ENCODE measurements around the gene STAG1.
"Not testable (repeated sequence)": the region's sequence is repeated elsewhere in the genome, so short reads cannot be mapped to it uniquely, and the experiment has no call there.

STAG1 gene

DNA sequence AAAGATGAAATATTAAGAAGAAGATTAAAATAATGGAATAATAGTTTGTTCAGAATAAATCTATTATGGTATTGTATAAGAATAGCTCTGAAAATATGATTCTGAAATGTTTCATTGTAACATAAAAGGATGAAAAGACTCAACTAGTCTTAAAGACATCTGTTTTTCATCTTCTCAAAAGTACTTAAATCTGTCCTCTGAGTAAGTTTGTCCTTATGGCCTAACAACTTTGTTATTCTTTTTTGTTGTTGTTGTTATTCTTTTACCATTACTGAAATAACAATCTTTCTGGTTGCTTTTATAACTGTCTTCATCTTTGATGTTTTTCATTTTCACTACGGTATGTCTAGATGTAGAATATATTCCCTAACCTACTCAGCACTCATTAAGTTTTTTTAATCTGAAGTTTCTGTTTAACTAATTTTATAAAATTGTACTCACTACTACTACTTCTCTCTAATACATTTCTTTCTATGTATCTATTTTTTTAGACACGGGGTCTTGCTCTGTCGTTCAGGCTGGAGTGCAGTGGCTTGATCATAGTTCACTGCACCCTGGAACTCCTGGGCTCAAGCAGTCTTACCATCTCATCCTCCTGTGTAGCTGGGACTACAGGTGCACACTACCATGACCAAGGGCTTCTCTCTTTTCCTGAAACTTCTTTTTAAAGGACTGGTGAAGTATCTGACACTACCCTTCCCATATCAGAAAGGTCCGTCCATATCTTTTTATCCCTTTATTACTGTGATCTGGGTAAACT is 261.4 kb downstream of the STAG1 start:
- DNase-seq = no peak

DNA sequence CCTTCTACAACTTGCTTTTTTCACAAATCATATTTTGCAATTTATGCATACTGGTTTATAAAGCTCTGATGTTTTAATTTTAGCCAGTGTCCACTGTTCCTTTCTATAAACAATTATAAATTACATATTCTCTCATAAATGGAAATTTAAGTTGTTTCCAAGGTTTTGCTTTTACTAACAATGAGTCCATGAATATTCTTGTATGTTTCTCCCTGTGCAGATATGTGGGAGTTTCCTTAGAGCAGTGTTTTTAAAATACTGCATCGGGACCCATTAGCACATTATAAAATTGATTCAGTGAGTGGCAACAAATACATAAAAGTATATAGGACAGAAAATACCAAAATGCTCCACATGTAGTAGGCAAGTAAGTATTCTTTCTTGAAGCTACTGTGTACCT is 266.4 kb downstream of the STAG1 start:
- no peak for DNase-seq

DNA sequence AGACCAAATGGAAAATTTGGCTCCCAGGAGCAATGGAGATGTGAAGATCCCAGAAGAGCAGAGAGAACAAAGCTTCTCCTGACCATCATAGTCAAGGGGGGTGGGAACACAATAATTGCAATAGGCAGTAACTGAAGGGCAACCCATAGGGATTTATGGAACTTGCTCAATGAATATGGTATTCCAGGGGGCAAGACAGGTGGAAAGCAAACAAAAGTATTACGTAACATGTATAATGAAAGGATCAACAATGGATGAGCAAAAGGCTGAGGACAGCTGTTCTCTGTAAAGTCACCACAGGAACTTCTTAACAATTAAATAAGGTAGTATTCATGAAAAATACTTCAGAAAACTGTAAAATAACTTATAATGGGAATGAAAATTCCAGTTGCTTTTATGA is 275.9 kb downstream of the STAG1 start:
- no peak for DNase-seq

DNA sequence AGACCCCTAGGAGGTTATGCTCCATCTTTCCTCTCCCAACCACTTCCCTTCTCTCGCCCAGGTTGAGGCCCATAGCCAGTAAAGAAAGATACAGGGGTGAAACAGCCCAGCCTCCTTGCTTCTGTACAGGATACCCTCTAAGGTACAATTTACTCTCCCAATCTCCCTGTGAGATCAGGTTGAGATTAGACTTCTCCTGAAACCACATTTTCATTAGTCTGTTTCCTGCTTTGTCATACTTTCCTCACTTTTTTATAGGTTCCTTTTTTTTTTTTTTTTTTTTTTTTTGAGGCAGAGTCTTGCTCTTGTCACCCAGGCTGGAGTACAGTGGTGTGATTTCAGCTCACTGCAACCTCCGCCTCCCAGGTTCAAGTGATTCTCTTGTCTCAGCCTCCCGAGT is 277.3 kb downstream of the STAG1 start:
- DNase-seq = not testable (repeated sequence)

DNA sequence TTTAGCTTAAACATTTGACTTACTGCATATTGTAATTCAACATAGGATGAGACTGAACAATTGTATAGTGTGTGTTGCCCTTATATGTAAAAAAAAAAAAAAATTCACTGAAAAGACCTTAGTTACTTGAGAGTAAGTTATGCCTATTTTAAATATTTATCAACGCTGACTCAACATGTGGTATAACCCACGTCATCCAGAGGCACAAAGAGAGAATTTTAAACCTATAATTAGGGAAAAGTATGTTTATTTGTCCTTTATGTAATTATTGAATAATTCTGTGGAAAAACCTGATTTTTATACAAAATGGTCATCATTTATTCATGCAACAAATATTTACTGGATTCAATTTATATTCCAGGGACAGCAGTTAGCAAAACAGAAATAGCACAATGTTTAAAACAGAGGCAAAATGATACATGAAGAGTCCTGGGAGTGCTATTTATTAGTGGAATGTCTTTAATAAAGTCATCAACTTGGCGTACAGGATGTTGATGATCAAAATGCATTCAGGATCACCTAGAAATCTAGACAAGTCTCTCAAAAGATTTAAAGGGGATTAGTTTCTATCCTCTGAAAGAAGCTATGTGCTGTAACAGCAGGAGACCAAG is 278.4 kb downstream of the STAG1 start:
- no peak for DNase-seq

DNA sequence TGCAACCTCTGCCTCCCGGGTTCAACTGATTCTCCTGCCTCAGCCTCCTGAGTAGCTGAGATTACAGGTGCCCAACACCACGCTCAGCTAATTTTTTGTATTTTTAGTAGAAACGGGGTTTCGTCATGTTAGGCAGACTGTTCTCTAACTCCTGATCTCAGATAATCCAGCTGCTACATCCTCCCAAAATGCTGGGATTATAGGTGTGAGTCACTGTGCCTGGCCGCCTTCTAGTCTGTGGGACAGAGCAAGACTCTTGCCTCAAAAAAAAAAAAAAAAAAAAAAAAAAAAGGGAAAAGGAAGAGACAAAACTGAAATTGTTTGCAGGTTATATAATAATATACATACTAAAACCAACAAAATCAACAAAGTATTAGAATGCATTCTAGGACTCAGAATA is 286.9 kb downstream of the STAG1 start:
- no peak for DNase-seq

DNA sequence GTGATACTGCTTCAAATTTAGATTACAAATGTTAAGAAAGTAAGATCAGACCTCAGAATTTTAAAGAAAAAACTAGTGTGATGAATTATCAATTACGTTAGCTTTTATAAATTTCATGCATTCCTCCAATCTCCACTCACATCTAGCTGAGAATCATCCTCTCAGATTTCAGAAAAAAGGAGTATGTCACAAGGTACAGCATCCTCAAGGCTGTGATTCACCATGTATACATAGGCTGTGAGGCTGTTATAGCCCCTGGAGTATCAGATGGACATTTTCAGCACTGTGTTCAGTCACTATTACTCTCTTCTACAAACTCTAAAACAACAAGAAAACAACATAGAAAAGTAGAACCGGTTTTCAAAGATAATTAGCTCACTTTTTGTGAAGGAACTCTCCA is 287.7 kb downstream of the STAG1 start:
- DNase-seq = no peak

DNA sequence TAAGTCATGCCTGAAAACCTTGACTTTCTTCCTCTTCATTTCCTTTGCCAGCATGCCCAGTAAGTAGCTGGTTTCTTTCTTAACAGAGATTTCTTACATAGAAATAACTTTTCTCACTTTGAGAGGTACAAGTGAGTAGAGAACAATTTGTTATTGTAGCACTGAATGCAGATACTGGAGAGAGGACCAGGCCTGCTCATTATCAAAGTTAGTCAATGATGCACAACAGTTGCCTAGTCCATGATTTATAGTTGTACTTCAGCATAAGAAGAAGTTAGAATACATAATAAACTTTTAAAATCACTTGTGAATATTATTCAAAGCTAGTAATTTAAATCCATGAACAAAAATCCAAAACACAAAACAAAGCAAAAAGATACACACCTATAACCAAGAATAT is 289.0 kb downstream of the STAG1 start:
- no peak for DNase-seq

DNA sequence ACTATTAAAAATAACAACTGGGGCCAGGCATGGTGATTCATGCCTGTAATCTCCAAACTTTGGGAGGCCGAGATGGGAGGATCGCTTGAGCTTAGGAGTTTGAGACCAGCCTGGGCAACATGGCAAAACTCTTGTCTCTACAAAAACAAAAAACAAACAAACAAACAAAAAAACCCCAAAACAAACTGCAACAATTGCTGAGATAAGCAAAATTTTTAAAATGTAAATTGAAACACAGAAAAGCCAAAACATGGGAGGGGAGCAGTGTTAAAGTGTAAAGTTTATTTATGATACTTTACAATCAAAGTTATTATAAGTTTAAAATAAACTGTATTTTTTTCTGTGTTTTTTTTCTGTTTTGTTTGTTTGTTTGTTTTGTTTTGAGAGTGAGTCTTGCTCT is 294.4 kb downstream of the STAG1 start:
- no peak for DNase-seq

DNA sequence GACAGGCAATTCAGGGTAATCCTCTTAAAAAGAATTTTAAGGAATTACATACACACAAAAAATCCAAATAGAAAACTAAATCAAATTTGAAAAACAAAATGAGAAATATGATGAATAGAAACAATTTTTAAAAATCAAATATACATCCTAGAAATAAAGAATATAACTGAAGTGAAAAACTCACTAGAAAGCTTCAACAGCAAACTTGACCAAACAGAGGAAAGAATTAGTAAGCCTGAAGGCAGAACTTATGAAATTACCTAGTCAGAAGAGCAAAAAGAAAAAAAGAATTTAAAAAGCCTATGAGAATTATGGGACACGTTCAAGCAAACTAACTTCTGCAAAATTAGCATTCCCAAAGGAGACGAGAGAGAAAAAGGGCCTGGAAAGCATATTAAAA is 296.0 kb downstream of the STAG1 start:
- DNase-seq = no peak

DNA sequence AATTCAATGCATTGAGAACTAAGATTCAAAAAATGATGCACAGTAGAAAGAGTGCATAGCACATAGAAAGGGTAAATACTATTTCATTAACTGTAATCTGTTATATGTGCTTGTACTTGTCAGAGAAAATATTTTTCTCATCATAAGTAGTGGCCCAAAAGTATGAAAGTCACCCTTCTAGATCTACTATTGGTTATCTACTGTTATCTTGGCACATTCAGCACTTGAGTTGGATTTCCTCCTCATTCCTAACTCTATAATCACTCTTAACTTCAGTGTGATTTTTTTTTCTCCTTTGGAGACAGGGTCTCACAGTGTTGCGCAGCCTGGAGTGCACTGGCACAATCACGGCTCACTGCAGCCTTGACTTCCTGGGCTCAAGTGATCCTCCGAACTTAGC is 307.6 kb downstream of the STAG1 start:
- no peak for DNase-seq

DNA sequence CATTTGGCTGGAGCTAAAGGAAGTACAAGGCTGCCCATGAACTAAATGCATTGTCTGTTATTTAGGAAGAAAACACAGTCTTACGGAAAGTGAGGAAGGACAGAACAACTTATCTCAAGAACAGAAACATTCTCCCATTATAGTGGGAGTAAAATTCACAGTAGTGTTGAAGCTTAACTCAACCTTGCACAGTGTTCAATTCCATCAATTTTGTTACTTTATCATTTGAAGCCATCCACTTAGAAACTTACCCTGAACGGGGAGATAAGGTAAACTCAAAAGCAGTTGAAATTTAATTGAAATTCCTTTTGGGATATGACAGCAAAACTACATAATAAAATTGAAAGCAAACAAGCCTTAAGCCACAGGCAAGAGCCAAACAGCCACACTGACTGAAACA is 315.1 kb downstream of the STAG1 start:
- DNase-seq = no peak

DNA sequence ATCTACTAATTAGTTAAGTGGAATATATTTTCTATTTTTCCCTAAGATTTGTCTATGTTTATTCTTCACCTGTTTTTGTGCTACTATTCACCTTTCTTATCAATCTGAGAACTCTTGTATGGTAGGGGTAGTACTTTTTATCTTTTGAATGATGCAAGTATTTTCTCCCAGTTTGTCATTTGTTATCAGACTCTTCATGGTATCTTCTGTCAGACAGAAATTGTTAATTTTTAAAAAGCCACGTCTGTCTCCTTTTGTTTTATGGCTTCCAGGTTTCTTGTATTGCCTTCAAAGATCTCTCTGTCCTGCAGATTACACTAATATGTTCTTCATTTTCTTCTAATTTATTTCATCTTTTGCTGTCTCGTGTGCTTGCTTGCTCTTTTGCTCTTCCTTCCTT is 317.7 kb downstream of the STAG1 start:
- DNase-seq = no peak

DNA sequence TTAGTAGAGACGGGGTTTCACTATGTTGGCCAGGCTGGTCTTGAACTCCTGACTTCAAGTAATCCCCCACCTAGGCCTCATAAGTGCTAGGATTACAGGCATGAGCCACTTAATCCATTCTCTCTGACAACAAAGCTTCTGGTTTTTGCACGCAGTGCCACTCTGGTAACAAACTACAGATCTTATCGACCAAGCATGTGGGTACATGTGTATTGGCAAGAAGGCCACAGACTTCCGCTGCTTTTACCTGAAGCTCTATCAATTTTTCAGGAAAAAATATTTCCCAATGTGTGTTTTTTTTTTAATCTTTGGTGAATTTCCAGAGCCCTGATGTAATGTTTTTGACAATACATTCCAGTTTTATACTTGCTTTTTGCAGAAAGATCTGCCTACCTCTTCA is 319.5 kb downstream of the STAG1 start:
- no peak for DNase-seq

DNA sequence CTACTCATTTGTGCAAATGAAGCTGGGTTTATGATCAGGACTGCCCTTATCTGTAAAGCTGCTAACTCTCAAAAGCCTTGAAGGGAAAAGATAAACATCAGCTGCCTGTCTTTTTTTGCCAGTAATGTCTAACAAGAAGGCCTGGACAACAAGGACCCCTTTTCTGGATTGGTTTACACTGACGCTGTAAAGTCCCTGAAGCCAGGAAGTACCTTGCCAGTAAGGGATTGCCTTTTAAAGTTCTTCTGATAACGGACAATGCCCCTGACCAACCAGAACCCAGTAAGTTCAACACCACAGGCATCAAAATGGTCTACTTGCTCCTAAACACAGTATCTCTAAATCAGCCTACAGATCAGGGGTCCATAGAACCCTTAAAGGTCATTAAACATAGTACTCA is 324.0 kb downstream of the STAG1 start:
- no peak for DNase-seq

DNA sequence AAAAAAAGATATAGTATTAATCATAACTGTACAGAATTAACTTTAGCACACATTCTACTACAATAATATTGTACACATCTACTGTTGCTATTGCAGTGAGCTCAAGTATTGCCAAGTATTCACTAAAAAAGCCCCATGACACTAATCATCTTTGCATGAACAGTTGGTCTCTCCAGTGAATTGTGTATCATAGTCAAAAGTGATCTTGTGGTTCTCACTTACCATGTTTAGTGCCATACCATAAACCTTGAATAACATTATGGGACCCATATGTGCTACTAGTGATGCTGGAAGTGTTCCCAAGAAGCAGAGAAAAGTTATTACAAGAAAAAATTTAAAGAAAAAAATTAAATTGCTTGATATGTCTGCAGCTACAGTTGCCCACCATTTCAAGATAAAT is 324.9 kb downstream of the STAG1 start:
- DNase-seq = no peak

DNA sequence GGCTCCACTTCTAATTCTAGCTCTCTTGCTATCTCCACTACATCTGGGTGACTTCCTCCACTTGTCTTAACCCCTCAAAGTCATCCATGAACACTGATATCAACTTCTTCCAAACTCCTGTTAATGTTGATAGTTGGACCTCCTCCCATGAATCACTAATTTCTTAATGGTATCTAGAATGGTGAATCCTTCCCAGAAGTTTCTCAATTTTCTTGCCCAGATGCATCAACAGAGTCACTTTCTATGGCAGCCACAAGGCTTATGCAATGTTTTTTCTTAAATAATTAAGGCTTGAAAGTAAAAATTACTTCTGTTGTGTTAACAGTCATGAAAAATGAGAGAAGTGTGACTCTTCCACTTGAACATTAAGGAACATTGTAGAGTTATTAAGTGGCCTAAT is 337.7 kb downstream of the STAG1 start:
- no peak for DNase-seq

DNA sequence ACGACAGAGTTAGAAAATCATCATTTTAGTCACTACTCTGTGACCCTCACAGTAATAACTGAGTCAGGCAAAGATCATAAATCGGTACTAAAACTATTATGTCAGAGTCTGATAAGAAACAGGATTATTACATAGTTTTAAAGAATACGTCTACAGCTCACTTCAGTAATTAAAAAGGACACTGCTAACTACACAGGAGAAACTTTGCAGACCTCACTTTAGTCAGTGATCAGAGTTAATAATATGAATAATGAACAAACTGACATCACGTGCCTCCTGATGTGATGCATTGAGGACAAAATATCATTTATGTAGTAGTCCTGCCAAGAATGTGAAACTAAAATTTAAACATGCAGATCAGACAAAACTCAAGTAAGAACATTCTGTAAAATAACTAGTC is 339.9 kb downstream of the STAG1 start:
- no peak for DNase-seq

DNA sequence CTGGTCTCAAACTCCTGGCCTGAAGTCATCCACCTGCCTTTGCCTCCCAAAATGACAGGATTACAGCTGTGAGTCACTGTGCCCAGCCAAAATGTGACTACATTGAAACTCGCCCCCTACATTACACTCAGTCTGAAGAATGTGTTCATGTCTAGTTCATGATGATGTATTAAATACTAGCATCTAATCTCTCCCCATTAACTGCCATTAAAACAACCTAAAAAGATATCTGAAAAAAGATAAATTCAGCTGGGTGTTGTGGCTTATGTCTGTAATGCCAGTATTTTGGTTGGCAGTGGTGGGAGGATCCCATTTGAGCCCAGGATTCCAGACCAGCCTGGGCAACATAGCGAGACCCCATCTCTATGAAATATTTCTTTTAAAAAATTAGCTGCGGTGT is 342.6 kb downstream of the STAG1 start:
- no peak for DNase-seq

DNA sequence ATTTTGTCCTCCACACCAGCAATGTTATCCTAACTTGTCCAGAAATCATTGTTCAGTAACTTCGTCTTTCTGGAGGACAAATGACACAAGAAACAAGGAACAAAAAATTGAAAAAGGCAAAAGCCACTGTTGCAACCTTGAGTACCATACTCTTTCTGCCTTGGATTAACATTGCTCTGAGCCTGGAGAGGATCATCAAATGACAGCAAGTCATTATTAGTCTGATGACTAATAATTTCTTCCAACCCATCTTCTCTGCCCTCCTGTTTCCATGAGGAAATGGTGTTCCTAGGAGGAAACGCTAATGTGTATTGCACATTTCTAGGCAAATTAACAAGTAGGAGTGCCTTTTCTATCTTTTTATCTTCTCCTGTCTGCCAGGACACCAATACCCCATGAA is 348.1 kb downstream of the STAG1 start:
- no peak for DNase-seq

DNA sequence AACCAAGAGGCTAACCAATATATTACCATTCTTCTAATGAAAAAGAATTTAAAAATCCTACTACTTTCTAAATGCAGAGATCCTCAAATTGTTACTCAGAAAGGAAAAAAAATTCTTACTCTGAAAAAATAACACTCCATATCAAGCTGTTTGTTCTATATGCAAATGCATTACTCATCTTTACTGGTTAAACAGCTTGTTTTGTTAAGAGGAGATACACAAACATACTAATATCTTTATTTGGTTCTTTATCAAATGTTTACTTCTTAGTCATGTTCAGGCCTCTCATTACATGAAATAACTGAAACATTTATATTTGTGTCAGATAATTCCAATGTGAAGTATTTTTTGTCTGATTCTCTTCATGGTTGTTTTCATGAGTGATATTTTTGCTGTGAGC is 355.3 kb downstream of the STAG1 start:
- no peak for DNase-seq

DNA sequence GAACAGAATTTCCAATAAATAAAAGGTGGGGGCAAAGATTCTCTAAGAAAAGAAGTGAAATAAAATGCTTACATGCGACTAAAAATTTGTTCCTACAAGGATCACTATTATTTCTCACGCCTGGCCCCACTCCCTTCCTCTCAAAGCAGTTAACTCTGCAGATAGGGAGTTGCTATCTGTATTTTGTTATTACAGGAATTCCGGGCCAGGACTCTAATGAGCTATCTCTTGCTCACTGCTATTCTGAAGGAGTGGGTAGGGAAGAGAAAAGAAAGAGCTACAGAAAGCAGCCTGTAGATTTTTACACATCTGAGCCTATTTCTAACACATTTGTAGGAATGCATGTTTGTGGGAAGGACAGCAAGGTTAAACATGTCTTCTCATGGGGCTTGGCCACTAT is 361.6 kb downstream of the STAG1 start:
- DNase-seq = no peak

DNA sequence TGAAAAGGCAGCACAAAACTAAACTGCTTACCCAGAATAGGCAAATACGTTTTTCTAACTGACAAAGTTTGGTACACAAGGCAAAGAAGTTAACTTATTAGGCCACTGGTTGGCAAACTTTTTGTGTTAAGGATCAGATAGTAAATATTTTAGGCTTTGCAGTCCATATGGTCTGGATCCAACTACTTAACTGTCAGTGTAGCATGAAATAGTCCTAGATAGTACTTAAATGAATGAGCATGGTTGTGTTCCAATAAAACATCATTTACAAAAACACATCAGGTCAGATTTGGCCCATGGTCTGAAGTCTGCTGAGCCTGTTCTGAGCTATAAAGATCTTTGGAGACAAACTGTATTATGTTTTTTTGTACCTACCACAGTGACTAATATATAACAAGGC is 365.1 kb downstream of the STAG1 start:
- no peak for DNase-seq

DNA sequence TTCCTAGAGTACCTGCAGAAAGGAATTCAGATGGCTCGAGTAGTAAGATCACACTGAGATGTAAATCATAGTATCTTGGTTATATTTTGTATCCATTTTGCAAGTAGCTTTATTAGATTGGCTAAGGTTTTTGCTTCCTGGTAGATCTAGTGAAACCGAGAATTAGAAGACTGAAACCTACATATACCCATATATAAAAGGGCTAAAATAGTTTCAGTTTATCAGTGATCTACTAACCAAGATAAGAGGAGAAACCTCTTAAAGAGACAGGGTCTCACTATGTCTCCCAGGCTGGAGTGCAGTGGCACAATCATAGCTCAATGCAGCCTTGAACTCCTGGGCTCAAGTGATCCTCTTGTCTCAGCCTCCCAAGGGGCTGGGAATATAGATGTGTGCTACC is 366.7 kb downstream of the STAG1 start:
- DNase-seq = no peak

DNA sequence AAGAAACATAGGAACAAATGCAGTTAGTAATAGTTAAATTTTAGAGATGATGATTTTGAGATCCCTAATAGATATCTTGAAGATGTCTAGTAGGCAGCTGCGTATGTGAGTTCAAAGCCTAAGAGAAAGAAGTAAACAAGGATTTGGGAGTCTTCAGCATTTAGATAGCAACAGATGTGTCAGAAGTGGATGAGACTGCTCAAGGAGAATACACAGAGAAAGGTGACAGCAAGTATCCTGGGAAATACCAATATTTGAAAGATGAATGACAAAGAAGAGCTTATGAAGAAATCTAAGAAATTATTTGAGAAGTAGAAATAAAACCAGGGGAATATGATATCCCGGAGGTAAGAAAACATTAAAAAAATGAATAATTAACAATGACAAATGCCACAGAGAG is 371.1 kb downstream of the STAG1 start:
- no peak for DNase-seq

All from activated CD8-positive, alpha-beta memory T cell treated with anti-CD3 and anti-CD28 coated beads, Interleukin-2, amount 50 U/mL, for 4 hours (primary cell).